ENCODE results near the gene C16orf95.

GRCh38 chr16:87332150-87332549 is 15.0 kb upstream of the C16orf95 start:
- TF ChIP-seq CTCF (IDR thresholded peaks at IDR 0.05; ENCODE audit: poor library complexity) (no peak), EZH2 (IDR thresholded peaks at IDR 0.05; ENCODE audit: borderline replicate concordance) (no peak)

All from hepatocyte (in vitro differentiated cells).